Measurements from ENCODE around the gene RERE. TPM values are rescaled to one million over a fixed set of nuclear protein-coding genes. Genes with fewer than 3 reads are reported as not detected.
A peak's percentile ranks its signal among the peaks of the same experiment; 100 is the strongest.

RERE gene
- total and polyA plus RNA-seq, 7 donors: 38.8 to 308 (median 99.7) TPM

- no peak for ATAC-seq
- no peak for DNase-seq
- 78 to 89% (median 79%) methylated on average over 2 of the region's 2 CpGs for WGBS, 3 donors
- Histone ChIP-seq H3K36me3 (ENCODE audit: insufficient read depth in 1 of 2, low read depth in 1 of 2) (no peaks in the 10 kb centered on the region), H3K4me3 (no peak overlapping the region), H3K27me3 (ENCODE audit: insufficient read depth in 3 of 3, low read length in 2 of 3) (no peaks in the 10 kb centered on the region), H3K9me3 (no peaks in the 10 kb centered on the region), H3K27ac (no peak overlapping the region), H3K4me1 (peaks cover 24% of the 10 kb centered on the region)
- intact Hi-C loops (cut with DNase I): no loop called here
- TF ChIP-seq CTCF (IDR thresholded peaks at IDR 0.05): no peak
Observed at GRCh38 chr1:8482979-8483381, 334.5 kb downstream of the RERE start.

GRCh38 chr1:8481650-8482380 is 335.6 kb downstream of the RERE start:
- no peaks in the 10 kb centered on the region for H3K36me3 ChIP-seq (ENCODE audit: insufficient read depth in 1 of 2, low read depth in 1 of 2)
- H3K27ac ChIP-seq: no peak overlapping the region
- H3K4me3 ChIP-seq: no peak overlapping the region
- H3K9me3 ChIP-seq: no peaks in the 10 kb centered on the region
- ATAC-seq (no peak), DNase-seq (no peak)
- TF ChIP-seq CTCF (IDR thresholded peaks at IDR 0.05): no peak
- intact Hi-C loops (cut with DNase I): no loop called here
- H3K4me1 ChIP-seq: peaks cover 33% of the 10 kb centered on the region
- 96 to 99% (median 96%) methylated on average over 2 of the region's 2 CpGs for WGBS, 3 donors
- H3K27me3 ChIP-seq (ENCODE audit: insufficient read depth in 3 of 3, low read length in 2 of 3): no peaks in the 10 kb centered on the region

GRCh38 chr1:8478566-8478965 is 338.9 kb downstream of the RERE start:
- peaks cover 36% of the 10 kb centered on the region for H3K4me1 ChIP-seq
- H3K9me3 ChIP-seq: no peaks in the 10 kb centered on the region
- no peak for TF ChIP-seq CTCF (IDR thresholded peaks at IDR 0.05)
- ATAC-seq: no peak
- no peak overlapping the region for H3K27ac ChIP-seq
- DNase-seq: no peak
- H3K36me3 ChIP-seq (ENCODE audit: insufficient read depth in 1 of 2, low read depth in 1 of 2): no peaks in the 10 kb centered on the region
- H3K27me3 ChIP-seq (ENCODE audit: insufficient read depth in 3 of 3, low read length in 2 of 3): no peaks in the 10 kb centered on the region
- intact Hi-C loops (cut with DNase I): loop anchor here in 1 of 2 donors (5.0 kb wide), 1 partner anchor 49 kb away; no protein-coding TSS in a partner anchor
- no peak overlapping the region for H3K4me3 ChIP-seq

GRCh38 chr1:8477983-8478362 is 339.5 kb downstream of the RERE start:
- WGBS, 3 donors: 74 to 95% (median 85%) methylated on average over 2 of the region's 2 CpGs
- H3K27ac ChIP-seq: peak overlapping the region; percentile 14
- no peaks in the 10 kb centered on the region for H3K9me3 ChIP-seq
- peaks cover 30% of the 10 kb centered on the region for H3K4me1 ChIP-seq
- H3K4me3 ChIP-seq: no peak overlapping the region
- intact Hi-C loops (cut with DNase I): loop anchor here in 1 of 2 donors (5.0 kb wide), 1 partner anchor 49 kb away; no protein-coding TSS in a partner anchor
- TF ChIP-seq CTCF (IDR thresholded peaks at IDR 0.05): no peak
- ATAC-seq (peak in 2 of 4 donors; percentile 5 to 35), DNase-seq (no peak)
- H3K36me3 ChIP-seq (ENCODE audit: insufficient read depth in 1 of 2, low read depth in 1 of 2): no peaks in the 10 kb centered on the region
- no peaks in the 10 kb centered on the region for H3K27me3 ChIP-seq (ENCODE audit: insufficient read depth in 3 of 3, low read length in 2 of 3)
